Measurements from ENCODE around the gene KLF2.

KLF2 gene

GRCh38 chr19:16375936-16376185, 51.2 kb downstream of the KLF2 start:
- no peak for DNase-seq (ENCODE audit: low read depth in 2 of 2)

GRCh38 chr19:16376241-16376640, 51.6 kb downstream of the KLF2 start:
- DNase-seq (ENCODE audit: low read depth in 2 of 2): no peak

GRCh38 chr19:16376649-16377048, 52.0 kb downstream of the KLF2 start:
- DNase-seq (ENCODE audit: low read depth in 2 of 2): peak; percentile 24 to 36

- DNase-seq (ENCODE audit: low read depth in 2 of 2): no peak
Measured at GRCh38 chr19:16377521-16377920, 52.9 kb downstream of the KLF2 start.
